Measurements from ENCODE around the gene AMFR. TPM values are rescaled to one million over a fixed set of nuclear protein-coding genes. Genes with fewer than 3 reads are reported as not detected.
A peak's percentile ranks its signal among the peaks of the same experiment; 100 is the strongest.
"Not testable (repeated sequence)": the region's sequence is repeated elsewhere in the genome, so short reads cannot be mapped to it uniquely, and the experiment has no call there.

The AMFR gene
- total and polyA plus RNA-seq, 8 donors, result 29.2 to 64.2 (median 47.3) TPM

DNA sequence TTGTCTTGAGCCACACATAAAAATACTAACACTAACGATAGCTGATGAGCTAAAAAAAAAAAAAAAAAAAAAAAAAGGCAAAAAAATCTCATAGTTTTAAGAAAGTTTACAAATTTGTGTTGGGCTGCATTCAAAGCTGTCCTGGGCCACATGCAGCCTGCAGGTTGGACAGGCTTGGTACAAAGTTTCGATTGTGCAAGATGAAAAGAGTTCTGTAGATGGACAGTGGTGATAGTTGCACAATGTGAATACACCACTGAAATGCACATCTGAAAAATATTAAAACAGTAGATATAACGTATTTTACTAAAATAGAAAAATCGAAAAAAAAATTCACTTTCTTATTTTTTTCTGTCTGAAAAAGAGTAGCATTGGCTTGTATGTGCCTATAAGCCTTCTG lies 42.9 kb downstream of the AMFR start:
- ATAC-seq, result no peak

DNA sequence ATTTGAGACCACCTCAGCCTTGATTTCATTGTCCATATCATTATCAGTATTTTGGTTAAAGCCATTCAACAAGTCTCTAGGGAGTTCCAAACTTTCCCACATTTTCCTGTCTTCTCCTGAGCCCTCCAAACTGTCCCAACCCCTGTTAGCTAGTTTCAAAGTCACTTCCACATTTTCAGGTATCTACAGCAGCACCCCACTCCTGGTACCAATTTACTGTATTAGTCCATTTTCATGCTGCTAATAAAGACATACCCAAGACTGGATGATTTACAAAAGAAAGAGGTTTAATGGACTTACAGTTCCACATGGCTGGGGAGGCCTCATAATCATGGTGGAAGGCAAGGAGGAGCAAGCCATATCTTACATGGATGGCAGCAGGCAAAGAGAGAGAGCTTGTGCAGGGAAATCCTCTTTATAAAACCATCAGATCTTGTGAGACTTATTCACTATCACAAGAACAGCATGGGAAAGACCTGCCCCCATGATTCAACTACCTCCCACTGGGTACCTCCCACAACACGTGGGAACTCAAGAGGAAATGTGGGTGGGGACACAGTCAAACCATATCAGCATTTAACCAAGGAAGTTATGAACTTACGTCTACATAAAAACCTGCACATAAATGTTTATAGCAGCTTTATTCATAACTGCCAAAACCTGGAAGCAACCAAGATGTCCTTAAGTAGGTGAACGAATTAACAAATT lies 44.4 kb downstream of the AMFR start:
- H3K4me3 ChIP-seq; DNase-seq; H3K27me3 ChIP-seq; H3K9me3 ChIP-seq; intact Hi-C loops (cut with DNase I); FAIRE-seq; H3K27ac ChIP-seq; H3K4me1 ChIP-seq; ATAC-seq: not testable (repeated sequence)
- peaks cover 0 to 33% (median 8%) of the 10 kb centered on the region in 3 donors for H3K36me3 ChIP-seq
- 97 to 99% methylated on average over 3 of the region's 3 CpGs for WGBS, 2 donors

More for the DNA sequence above, 42.9 kb downstream of the AMFR start:
- Histone ChIP-seq H3K36me3 (peaks cover 0 to 36% (median 8%) of the 10 kb centered on the region in 3 donors), H3K27ac (peak overlapping the region in 1 of 4 donors; percentile 34), H3K4me3 (no peak overlapping the region), H3K9me3 (no peaks in the 10 kb centered on the region), H3K27me3 (no peaks in the 10 kb centered on the region), H3K4me1 (no peaks in the 10 kb centered on the region)
- FAIRE-seq, result no peak
- WGBS, 2 donors, result 93% methylated on average over 4 of the region's 4 CpGs
- intact Hi-C loops (cut with DNase I), result no loop called here
- no peak for DNase-seq
- no peak for TF ChIP-seq CTCF (IDR thresholded peaks at IDR 0.05)

GRCh38 chr16:56379044-56379443 lies 46.3 kb downstream of the AMFR start:
- intact Hi-C loops (cut with DNase I); H3K27ac ChIP-seq; DNase-seq; ATAC-seq; FAIRE-seq; H3K4me3 ChIP-seq; H3K4me1 ChIP-seq; H3K27me3 ChIP-seq; H3K9me3 ChIP-seq: not testable (repeated sequence)
- peaks cover 0 to 18% (median 8%) of the 10 kb centered on the region in 3 donors for H3K36me3 ChIP-seq
- WGBS, 2 donors, result 90 to 97% methylated on average over 6 of the region's 6 CpGs

DNA sequence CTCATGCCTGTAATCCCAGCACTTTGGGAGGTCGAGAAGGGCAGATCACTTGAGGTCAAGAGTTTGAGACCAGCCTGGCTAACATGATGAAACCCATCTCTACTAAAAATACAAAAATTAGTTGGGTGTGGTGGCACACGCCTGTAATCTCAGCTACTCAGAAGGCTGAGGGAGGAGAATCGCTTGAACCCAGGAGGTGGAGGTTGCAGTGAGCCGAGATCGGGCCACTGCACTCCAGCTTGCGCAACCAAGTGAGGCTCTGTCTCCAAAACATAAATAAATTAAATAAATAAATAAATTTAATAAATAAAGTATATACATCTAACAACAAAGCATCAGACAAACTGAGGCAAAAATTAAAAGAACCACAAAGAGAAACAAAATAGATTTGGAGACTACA lies 49.6 kb downstream of the AMFR start:
- H3K36me3 ChIP-seq; H3K27me3 ChIP-seq; H3K27ac ChIP-seq; H3K9me3 ChIP-seq; FAIRE-seq; intact Hi-C loops (cut with DNase I); H3K4me3 ChIP-seq; ATAC-seq; DNase-seq: not testable (repeated sequence)
- WGBS, 2 donors, result 95 to 98% methylated on average over 6 of the region's 6 CpGs
- H3K4me1 ChIP-seq, result peaks cover 5 to 13% (median 9%) of the 10 kb centered on the region in 3 donors

DNA sequence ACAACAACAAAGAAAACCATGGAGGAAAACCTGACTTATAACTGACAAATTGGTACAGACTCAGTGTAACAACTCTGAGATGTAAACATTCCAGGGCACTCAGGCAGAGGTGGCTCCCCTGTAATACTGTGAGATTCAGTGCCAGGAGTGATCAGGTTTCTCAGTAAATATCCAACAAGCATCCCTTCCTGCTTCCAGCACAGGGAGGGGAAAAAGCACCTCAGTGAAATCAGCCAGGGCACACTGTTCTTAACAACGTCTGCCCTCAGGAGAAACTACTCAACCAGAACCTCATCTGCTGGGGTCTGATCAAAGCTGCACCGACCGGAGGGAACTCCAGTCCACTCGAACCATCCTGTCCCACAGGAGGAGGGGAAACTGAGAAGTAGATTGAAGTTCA lies 52.3 kb downstream of the AMFR start:
- DNase-seq, result no peak
- H3K27me3 ChIP-seq, result no peaks in the 10 kb centered on the region
- WGBS, 2 donors, result 81 to 85% methylated on average over 4 of the region's 4 CpGs
- no peak overlapping the region for H3K27ac ChIP-seq
- no peak for ATAC-seq
- FAIRE-seq, result no peak
- peaks cover 13 to 22% (median 18%) of the 10 kb centered on the region in 3 donors for H3K4me1 ChIP-seq
- H3K9me3 ChIP-seq, result no peaks in the 10 kb centered on the region
- intact Hi-C loops (cut with DNase I), result no loop called here
- no peak overlapping the region for H3K4me3 ChIP-seq
- TF ChIP-seq CTCF (IDR thresholded peaks at IDR 0.05), result no peak
- H3K36me3 ChIP-seq, result peaks cover 0 to 5% (median 0%) of the 10 kb centered on the region in 3 donors

GRCh38 chr16:56372013-56372634 lies 53.2 kb downstream of the AMFR start:
- WGBS, 2 donors, result 88 to 95% methylated on average over 7 of the region's 7 CpGs
- FAIRE-seq (no peak), DNase-seq (no peak), ATAC-seq (no peak)
- H3K4me3 ChIP-seq, result no peak overlapping the region
- H3K27ac ChIP-seq, result no peak overlapping the region
- TF ChIP-seq CTCF (IDR thresholded peaks at IDR 0.05), result no peak
- H3K9me3 ChIP-seq, result no peaks in the 10 kb centered on the region
- intact Hi-C loops (cut with DNase I), result no loop called here
- no peaks in the 10 kb centered on the region for H3K27me3 ChIP-seq
- H3K4me1 ChIP-seq, result peaks cover 13 to 21% (median 18%) of the 10 kb centered on the region in 3 donors
- peaks cover 0 to 9% (median 0%) of the 10 kb centered on the region in 3 donors for H3K36me3 ChIP-seq
